Activated CD4-positive, alpha-beta T cell treated with anti-CD3 and anti-CD28 coated beads for 36 hours (primary cell): ENCODE data around the gene LPP. TPM values are rescaled to one million over a fixed set of nuclear protein-coding genes. Genes with fewer than 3 reads are reported as not detected.
A peak's percentile ranks its signal among the peaks of the same experiment; 100 is the strongest.
"Not testable (repeated sequence)": the region's sequence is repeated elsewhere in the genome, so short reads cannot be mapped to it uniquely, and the experiment has no call there.

Source experiments
- ATAC-seq: fragments of 200-7000 bp; cut with Tn5 transposase; one replicate; pipeline ENCODE4 v1.10.0; 2021; ENCODE audit warnings: mild to moderate bottlenecking, moderate library complexity
- CTCF ChIA-PET: fragments of 350-600 bp; sonication (Branson Sonifier 250); formaldehyde crosslinking; loops from one replicate; lab custom pipeline; 2021; ENCODE audit warnings: antibody characterized with exemption; lab: Charles Lee
- POLR2A ChIA-PET: fragments of 350-600 bp; sonication (Branson Sonifier 250); formaldehyde crosslinking; loops from one replicate; lab custom pipeline; 2021; ENCODE audit warnings: antibody characterized with exemption, inconsistent platforms; lab: Charles Lee
- DNase-seq: peaks from one replicate; pipeline ENCODE4 v3.0.0-alpha.2; 2020
- H3K27ac Mint-ChIP-seq: one replicate; pipeline ENCODE4 v1.8.0; 2021; ENCODE audit warnings: mixed read lengths
- H3K27me3 Mint-ChIP-seq: one replicate; pipeline ENCODE4 v1.8.0; 2021; ENCODE audit warnings: mixed read lengths
- H3K36me3 Mint-ChIP-seq: one replicate; pipeline ENCODE4 v1.8.0; 2021; ENCODE audit warnings: low read depth, mixed read lengths
- H3K4me1 Mint-ChIP-seq: one replicate; pipeline ENCODE4 v1.8.0; 2021; ENCODE audit warnings: mixed read lengths
- H3K4me3 Mint-ChIP-seq: one replicate; pipeline ENCODE4 v1.8.0; 2021; ENCODE audit warnings: mild to moderate bottlenecking, moderate library complexity, mixed read lengths
- H3K9me3 Mint-ChIP-seq: one replicate; pipeline ENCODE4 v1.8.0; 2021; ENCODE audit warnings: low read depth, mixed read lengths
- intact Hi-C, 2 experiments: fragments of 100-400 bp; cut with DNase I in 1 of 2; cut with micrococcal nuclease in 1 of 2; formaldehyde crosslinking; loops; one replicate each; pipeline versions ENCODE4 v1.14.2 to v1.15.1; 2022 to 2024; cut with DNase I, micrococcal nuclease
- total RNA-seq, 2 experiments: library from RNA; stranded (reverse); gene quantifications; one replicate each; pipeline ENCODE4 v1.2.3, GENCODE V29; 2021

Gene LPP
- total RNA-seq, 2 experiments from 2014 or later = 34.7 to 40.6 TPM

DNA sequence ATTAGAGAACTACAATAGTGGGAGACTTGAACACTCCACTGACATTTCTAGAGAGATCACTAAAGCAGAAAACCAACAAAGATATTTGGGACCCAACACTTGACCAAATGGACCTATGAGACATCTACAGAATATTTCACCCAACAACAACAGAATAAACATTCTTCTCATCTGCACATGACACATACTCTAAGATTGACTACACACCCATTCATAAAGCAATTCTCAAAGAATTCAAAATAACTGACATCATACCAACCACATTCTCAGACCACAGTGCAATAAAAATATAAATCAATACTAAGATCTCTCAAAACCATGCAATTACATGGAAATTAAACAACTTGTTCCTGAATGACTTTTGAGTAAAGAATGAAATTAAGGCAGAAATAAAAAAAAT lies 473.7 kb downstream of the LPP start:
- DNase-seq (no peak), ATAC-seq (peak; percentile 70)
- no peaks in the 10 kb centered on the region for H3K27me3 Mint-ChIP-seq
- H3K36me3 Mint-ChIP-seq = peaks cover 4% of the 10 kb centered on the region
- POLR2A ChIA-PET = no interaction called here
- no peak overlapping the region for H3K4me3 Mint-ChIP-seq
- H3K4me1 Mint-ChIP-seq = peaks cover 15% of the 10 kb centered on the region
- no peaks in the 10 kb centered on the region for H3K9me3 Mint-ChIP-seq
- H3K27ac Mint-ChIP-seq = no peak overlapping the region
- CTCF ChIA-PET = interaction anchor here (0.9 kb wide), 1 partner anchor 119 kb away, joined by 4 read pairs; no protein-coding TSS in a partner anchor
- intact Hi-C loops = loop anchor here in 1 of 2 experiments (2.0 kb wide), 1 partner anchor 161 kb away; no protein-coding TSS in a partner anchor

DNA sequence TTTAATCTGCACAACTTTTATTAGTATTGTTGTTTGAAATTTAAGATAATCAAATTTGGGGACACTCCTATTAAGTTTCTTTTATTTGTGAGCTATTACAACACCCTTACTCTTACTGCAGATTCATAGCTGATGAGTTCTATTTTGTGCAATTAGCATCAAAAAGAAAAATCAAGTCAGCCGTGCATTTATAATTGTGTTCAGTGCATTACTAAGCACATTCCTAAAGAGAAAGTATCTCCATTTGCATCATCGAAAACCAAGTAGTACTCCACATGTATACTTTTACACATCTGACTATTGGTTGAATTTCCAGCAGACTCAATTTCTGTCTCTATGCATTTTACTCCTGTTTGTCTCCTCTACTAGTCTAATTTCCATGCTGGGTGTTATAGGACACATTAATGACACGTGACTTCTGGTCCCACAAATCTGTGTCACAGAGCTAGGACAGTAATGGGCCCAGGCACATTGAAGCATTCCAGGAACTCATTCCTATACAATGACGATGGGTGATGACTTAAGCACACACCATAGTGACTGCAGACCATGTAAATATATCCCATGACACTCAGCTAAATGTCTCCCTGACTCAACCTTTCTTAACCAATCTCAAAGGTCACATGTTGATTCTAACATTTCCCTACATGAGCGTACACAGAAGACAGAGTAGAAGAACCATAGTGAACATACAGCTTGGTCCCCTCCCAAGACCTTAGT lies 477.5 kb downstream of the LPP start:
- peaks cover 8% of the 10 kb centered on the region for H3K36me3 Mint-ChIP-seq
- H3K4me3 Mint-ChIP-seq = no peak overlapping the region

GRCh38 chr3:188633206-188633605 lies 479.2 kb downstream of the LPP start:
- CTCF ChIA-PET = no interaction called here

More for the DNA sequence above, 477.5 kb downstream of the LPP start:
- ATAC-seq (peak; percentile 47), DNase-seq (no peak)
- Mint-ChIP-seq H3K4me1 (peaks cover 15% of the 10 kb centered on the region), H3K27me3 (no peaks in the 10 kb centered on the region), H3K27ac (no peak overlapping the region), H3K9me3 (no peaks in the 10 kb centered on the region)
- intact Hi-C loops = no loop called here
- CTCF ChIA-PET = interaction anchor here (1.1 kb wide), 1 partner anchor 735 kb away, joined by 3 read pairs; no protein-coding TSS in a partner anchor
- POLR2A ChIA-PET = no interaction called here

DNA sequence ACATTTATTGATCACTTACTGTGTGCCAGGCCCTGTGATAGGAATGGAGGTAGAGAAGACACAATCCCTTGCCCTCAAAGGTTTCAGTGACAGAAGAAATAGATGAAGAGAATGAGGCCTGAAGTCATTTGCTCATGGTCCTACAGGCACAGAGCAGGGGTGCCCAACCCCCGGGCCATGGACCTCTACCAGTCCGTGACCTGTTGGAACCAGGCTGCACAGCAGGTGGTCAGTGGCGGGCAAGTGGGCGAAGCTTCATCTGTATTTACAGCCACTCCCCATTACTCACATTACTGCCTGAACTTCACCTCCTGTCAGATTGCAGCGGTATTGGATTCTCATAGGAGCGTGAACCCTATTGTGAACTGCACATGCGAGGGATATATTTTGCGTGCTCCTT lies 480.3 kb downstream of the LPP start:
- peaks cover 10% of the 10 kb centered on the region for H3K36me3 Mint-ChIP-seq
- no peak overlapping the region for H3K4me3 Mint-ChIP-seq
- H3K27ac Mint-ChIP-seq = no peak overlapping the region
- no peaks in the 10 kb centered on the region for H3K4me1 Mint-ChIP-seq
- ATAC-seq (no peak), DNase-seq (no peak)
- CTCF ChIA-PET = no interaction called here
- H3K27me3 Mint-ChIP-seq = no peaks in the 10 kb centered on the region
- POLR2A ChIA-PET = no interaction called here
- H3K9me3 Mint-ChIP-seq = peaks cover 2% of the 10 kb centered on the region
- intact Hi-C loops = no loop called here

More at GRCh38 chr3:188633206-188633605, 479.2 kb downstream of the LPP start:
- POLR2A ChIA-PET = no interaction called here
- peaks cover 12% of the 10 kb centered on the region for H3K36me3 Mint-ChIP-seq
- ATAC-seq = no peak
- H3K27ac Mint-ChIP-seq = no peak overlapping the region
- H3K4me1 Mint-ChIP-seq = peaks cover 5% of the 10 kb centered on the region
- H3K27me3 Mint-ChIP-seq = no peaks in the 10 kb centered on the region
- intact Hi-C loops = no loop called here
- no peak for DNase-seq
- H3K9me3 Mint-ChIP-seq = peaks cover 2% of the 10 kb centered on the region
- no peak overlapping the region for H3K4me3 Mint-ChIP-seq

- H3K27ac Mint-ChIP-seq = no peak overlapping the region
- CTCF ChIA-PET = no interaction called here
- no peak for DNase-seq
- POLR2A ChIA-PET = no interaction called here
- H3K4me1 Mint-ChIP-seq = no peaks in the 10 kb centered on the region
- H3K9me3 Mint-ChIP-seq = peaks cover 2% of the 10 kb centered on the region
- peaks cover 10% of the 10 kb centered on the region for H3K36me3 Mint-ChIP-seq
- H3K4me3 Mint-ChIP-seq = no peak overlapping the region
- no peak for ATAC-seq
- H3K27me3 Mint-ChIP-seq = no peaks in the 10 kb centered on the region
- intact Hi-C loops = no loop called here
These were observed 481.5 kb downstream of the LPP start for GRCh38 chr3:188635258-188636042.

DNA sequence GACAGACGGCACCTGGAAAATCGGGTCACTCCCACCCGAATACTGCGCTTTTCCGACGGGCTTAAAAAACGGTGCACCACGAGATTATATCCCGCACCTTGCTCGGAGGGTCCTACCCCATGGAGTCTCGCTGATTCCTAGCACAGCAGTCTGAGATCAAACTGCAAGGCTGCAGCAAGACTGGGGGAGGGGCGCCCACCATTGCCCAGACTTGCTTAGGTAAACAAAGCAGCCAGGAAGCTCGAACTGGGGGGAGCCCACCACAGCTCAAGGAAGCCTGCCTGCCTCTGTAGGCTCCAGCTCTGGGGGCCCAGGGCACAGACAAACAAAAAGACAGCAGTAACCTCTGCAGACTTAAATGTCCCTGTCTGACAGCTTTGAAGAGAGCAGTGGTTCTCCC lies 482.3 kb downstream of the LPP start:
- H3K27me3 Mint-ChIP-seq, H3K4me1 Mint-ChIP-seq, H3K36me3 Mint-ChIP-seq, ATAC-seq, DNase-seq, POLR2A ChIA-PET, H3K4me3 Mint-ChIP-seq, H3K9me3 Mint-ChIP-seq, intact Hi-C loops, CTCF ChIA-PET, H3K27ac Mint-ChIP-seq: not testable (repeated sequence)

- no peak for DNase-seq
- no peak overlapping the region for H3K27ac Mint-ChIP-seq
- CTCF ChIA-PET = interaction anchor here (0.5 kb wide), 1 partner anchor 752 kb away, joined by 3 read pairs; no protein-coding TSS in a partner anchor
These were observed 487.1 kb downstream of the LPP start for GRCh38 chr3:188641076-188641475.

DNA sequence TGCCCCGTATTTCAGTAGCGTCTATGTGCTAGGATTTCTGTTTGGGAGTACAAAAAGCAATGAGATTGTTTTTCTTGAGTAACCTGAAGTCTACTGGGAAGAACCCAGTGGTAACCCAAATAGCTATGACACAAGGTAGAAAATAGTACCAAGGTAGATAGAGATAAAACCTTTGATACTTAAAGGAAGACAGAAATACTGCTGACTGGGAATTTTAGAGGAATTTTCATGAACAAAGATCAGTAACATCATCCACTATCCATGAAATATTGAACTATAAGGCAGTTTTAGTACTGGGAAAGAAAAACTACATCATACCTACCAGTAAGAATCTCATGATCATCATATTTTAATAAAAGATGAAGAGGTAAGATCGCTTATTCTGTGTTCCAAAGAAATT lies 489.8 kb downstream of the LPP start:
- H3K9me3 Mint-ChIP-seq = no peaks in the 10 kb centered on the region
- H3K4me3 Mint-ChIP-seq = no peak overlapping the region
- no peak for ATAC-seq
- DNase-seq = no peak
- H3K4me1 Mint-ChIP-seq = no peaks in the 10 kb centered on the region
- POLR2A ChIA-PET = no interaction called here
- no peak overlapping the region for H3K27ac Mint-ChIP-seq
- no peaks in the 10 kb centered on the region for H3K36me3 Mint-ChIP-seq
- intact Hi-C loops = no loop called here
- CTCF ChIA-PET = interaction anchor here (2.2 kb wide), 1 partner anchor 311 kb away, joined by 6 read pairs; no protein-coding TSS in a partner anchor
- H3K27me3 Mint-ChIP-seq = no peaks in the 10 kb centered on the region

More at GRCh38 chr3:188641076-188641475, 487.1 kb downstream of the LPP start:
- H3K4me1 Mint-ChIP-seq = no peaks in the 10 kb centered on the region
- peaks cover 4% of the 10 kb centered on the region for H3K36me3 Mint-ChIP-seq
- H3K27me3 Mint-ChIP-seq = no peaks in the 10 kb centered on the region
- H3K4me3 Mint-ChIP-seq = no peak overlapping the region
- intact Hi-C loops = no loop called here
- no peak for ATAC-seq
- POLR2A ChIA-PET = interaction anchor here (0.6 kb wide), 1 partner anchor 67 kb away, joined by 3 read pairs; no protein-coding TSS in a partner anchor
- peaks cover 2% of the 10 kb centered on the region for H3K9me3 Mint-ChIP-seq

- DNase-seq (no peak), ATAC-seq (no peak)
- H3K4me1 Mint-ChIP-seq = no peaks in the 10 kb centered on the region
- H3K36me3 Mint-ChIP-seq = peaks cover 4% of the 10 kb centered on the region
- H3K27ac Mint-ChIP-seq = no peak overlapping the region
- ChIA-PET POLR2A (interaction anchor here (0.6 kb wide), 1 partner anchor 60 kb away, joined by 3 read pairs; no protein-coding TSS in a partner anchor), CTCF (interaction anchor here (0.9 kb wide), 1 partner anchor 18 kb away, joined by 3 read pairs; no protein-coding TSS in a partner anchor)
- no peak overlapping the region for H3K4me3 Mint-ChIP-seq
- H3K9me3 Mint-ChIP-seq = no peaks in the 10 kb centered on the region
- intact Hi-C loops = no loop called here
- no peaks in the 10 kb centered on the region for H3K27me3 Mint-ChIP-seq
These were observed 492.6 kb downstream of the LPP start for GRCh38 chr3:188646592-188646991.

GRCh38 chr3:188647237-188647636 lies 493.3 kb downstream of the LPP start:
- DNase-seq (no peak), ATAC-seq (no peak)
- ChIA-PET CTCF (interaction anchor here (0.6 kb wide), 1 partner anchor 398 kb away, joined by 3 read pairs; no protein-coding TSS in a partner anchor), POLR2A (no interaction called here)
- Mint-ChIP-seq H3K36me3 (peaks cover 4% of the 10 kb centered on the region), H3K27ac (no peak overlapping the region), H3K4me1 (no peaks in the 10 kb centered on the region), H3K4me3 (no peak overlapping the region), H3K27me3 (no peaks in the 10 kb centered on the region), H3K9me3 (no peaks in the 10 kb centered on the region)
- intact Hi-C loops = no loop called here

GRCh38 chr3:188649521-188649920 lies 495.6 kb downstream of the LPP start:
- intact Hi-C loops = no loop called here
- Mint-ChIP-seq H3K9me3 (no peaks in the 10 kb centered on the region), H3K4me3 (no peak overlapping the region), H3K36me3 (peaks cover 4% of the 10 kb centered on the region), H3K27me3 (no peaks in the 10 kb centered on the region), H3K4me1 (no peaks in the 10 kb centered on the region), H3K27ac (no peak overlapping the region)
- CTCF ChIA-PET = interaction anchor here (0.6 to 1.1 kb wide), 3 partner anchors 14 to 147 kb away, joined by 3 read pairs; no protein-coding TSS in a partner anchor
- ATAC-seq (no peak), DNase-seq (no peak)
- POLR2A ChIA-PET = no interaction called here
